ENCODE data around the gene CDIP1. TPM values are rescaled to one million over a fixed set of nuclear protein-coding genes. Genes with fewer than 3 reads are reported as not detected.
A peak's percentile ranks its signal among the peaks of the same experiment; 100 is the strongest.

Gene CDIP1
- total and polyA plus RNA-seq, 2 of the 8 experiments (the other 6 are each of a cell fraction or from before 2014, with no cell fraction given) = 56.6 to 76.3 TPM

DNA sequence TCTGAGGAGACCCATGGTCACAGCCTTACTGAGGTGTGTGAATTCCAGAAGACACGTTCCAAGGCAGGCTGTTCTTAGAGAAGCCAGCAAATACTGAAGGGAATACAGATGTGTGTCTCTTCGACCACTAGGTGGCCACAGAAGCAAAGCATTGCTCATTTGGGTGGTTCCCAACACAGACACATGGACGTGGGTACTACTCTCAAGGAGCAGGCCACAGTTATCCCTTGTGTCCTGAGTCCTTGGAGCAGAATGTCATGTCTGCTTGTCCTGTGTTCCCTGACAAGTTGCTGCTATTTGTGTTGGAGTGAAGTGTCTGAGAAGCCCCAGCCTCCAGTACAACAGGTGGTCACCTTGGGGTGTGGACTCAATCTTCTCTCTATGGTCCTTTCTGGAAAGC is 32.1 kb downstream of the CDIP1 start:
- peak; percentile 93 for FAIRE-seq
- H3K14ac ChIP-seq (ENCODE audit: insufficient read length) = no peak overlapping the region

More for the DNA sequence above, 32.1 kb downstream of the CDIP1 start:
- no peak overlapping the region for H3K56ac ChIP-seq (replicated peaks; ENCODE audit: insufficient read length, low read depth, low read length)
- POLR2A ChIA-PET (ENCODE audit: partially characterized antibody) = interaction anchor here (1.1 to 3.0 kb wide), 3 partner anchors 54 to 108 kb away, joined by 3 to 14 read pairs (median 4); partner anchors contain the start of gene UBALD1
- H4K91ac ChIP-seq (replicated peaks; ENCODE audit: insufficient read length, low read length) = no peak overlapping the region
- no peaks in the 10 kb centered on the region for H3K79me2 ChIP-seq (ENCODE audit: control insufficient read depth in 1 of 2, insufficient read depth in 2 of 2, low read length in 2 of 2)
- no peak overlapping the region for H3K9ac ChIP-seq (replicated peaks in 1 of 4; ENCODE audit: extremely low read depth in 1 of 4, low read depth in 3 of 4, low read length in 3 of 4)
- H3K23me2 ChIP-seq (ENCODE audit: low read depth, low read length) = no peaks in the 10 kb centered on the region
- H3K36me3 ChIP-seq (ENCODE audit: control insufficient read depth in 2 of 4, insufficient read depth in 4 of 4, low read length in 3 of 4) = peaks cover 4 to 18% (median 8%) of the 10 kb centered on the region in 4 experiments; a peak in 4 of 8 replicates
- no peak overlapping the region for H2BK20ac ChIP-seq (ENCODE audit: low read length)
- H4K20me1 ChIP-seq (replicated peaks in 1 of 2; ENCODE audit: control insufficient read depth in 1 of 2, insufficient read depth in 2 of 2, low read length in 2 of 2) = peaks cover 2 to 8% of the 10 kb centered on the region in 2 experiments
- no peak overlapping the region for H3K27ac ChIP-seq (ENCODE audit: low read depth, low read length)
- no peak overlapping the region for H2BK12ac ChIP-seq (ENCODE audit: low read depth, low read length)
- H4K5ac ChIP-seq (ENCODE audit: insufficient read length, low read depth, low read length) = no peak overlapping the region
- H3K79me1 ChIP-seq (ENCODE audit: low read depth, low read length) = no peaks in the 10 kb centered on the region; the same call in 1 of the 2 replicates
- no peak overlapping the region for H2AFZ ChIP-seq (ENCODE audit: low read length)
- no peak overlapping the region for H3K4ac ChIP-seq (replicated peaks; ENCODE audit: insufficient read length, low read depth, low read length)
- no peak overlapping the region for H2BK120ac ChIP-seq (replicated peaks; ENCODE audit: low read depth, low read length)
- H3K4me2 ChIP-seq (ENCODE audit: insufficient read depth in 1 of 2, low read depth in 2 of 2, low read length in 2 of 2) = no peak overlapping the region
- no peak overlapping the region for H4K8ac ChIP-seq (ENCODE audit: extremely low read depth, insufficient read depth, low read length)
- WGBS, 2 experiments (ENCODE audit: extremely low coverage in 1 of 2, insufficient coverage in 1 of 2, insufficient read length in 1 of 2, insufficient replicate concordance in 2 of 2, low coverage in 1 of 2, low lambda C conversion rate in 2 of 2, missing lambda C conversion rate in 1 of 2) = 44% methylated on average over 3 of the region's 3 CpGs; no CpG with 5 or more reads in 1 of the 2 experiments
- H3K23ac ChIP-seq (ENCODE audit: insufficient read length) = no peak overlapping the region
- TF ChIP-seq NANOG (IDR thresholded peaks at IDR 0.05; ENCODE audit: insufficient read depth, low read depth, low read length, poor library complexity, severe bottlenecking) (no peak), RAD21 (IDR thresholded peaks at IDR 0.05 in 1 of 2, conservative IDR thresholded peaks at IDR 0.05 in 1 of 2; ENCODE audit: low read depth in 2 of 2, low read length in 2 of 2) (peak; percentile 93), MAX (IDR thresholded peaks at IDR 0.05) (peak; percentile 40; the same call in 1 of the 2 replicates), SIRT6 (IDR thresholded peaks at IDR 0.05; ENCODE audit: low read length) (no peak), RNF2 (IDR thresholded peaks at IDR 0.05; ENCODE audit: borderline replicate concordance, low read depth, low read length, missing control alignments, poor library complexity, severe bottlenecking) (no peak)
- TF ChIP-seq, protein P1, sequence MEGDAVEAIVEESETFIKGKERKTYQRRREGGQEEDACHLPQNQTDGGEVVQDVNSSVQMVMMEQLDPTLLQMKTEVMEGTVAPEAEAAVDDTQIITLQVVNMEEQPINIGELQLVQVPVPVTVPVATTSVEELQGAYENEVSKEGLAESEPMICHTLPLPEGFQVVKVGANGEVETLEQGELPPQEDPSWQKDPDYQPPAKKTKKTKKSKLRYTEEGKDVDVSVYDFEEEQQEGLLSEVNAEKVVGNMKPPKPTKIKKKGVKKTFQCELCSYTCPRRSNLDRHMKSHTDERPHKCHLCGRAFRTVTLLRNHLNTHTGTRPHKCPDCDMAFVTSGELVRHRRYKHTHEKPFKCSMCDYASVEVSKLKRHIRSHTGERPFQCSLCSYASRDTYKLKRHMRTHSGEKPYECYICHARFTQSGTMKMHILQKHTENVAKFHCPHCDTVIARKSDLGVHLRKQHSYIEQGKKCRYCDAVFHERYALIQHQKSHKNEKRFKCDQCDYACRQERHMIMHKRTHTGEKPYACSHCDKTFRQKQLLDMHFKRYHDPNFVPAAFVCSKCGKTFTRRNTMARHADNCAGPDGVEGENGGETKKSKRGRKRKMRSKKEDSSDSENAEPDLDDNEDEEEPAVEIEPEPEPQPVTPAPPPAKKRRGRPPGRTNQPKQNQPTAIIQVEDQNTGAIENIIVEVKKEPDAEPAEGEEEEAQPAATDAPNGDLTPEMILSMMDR (IDR thresholded peaks at IDR 0.05; ENCODE audit: control extremely low read depth in 1 of 3, insufficient read depth in 1 of 3, low read depth in 1 of 3, low read length in 3 of 3) = peak; percentile 53 to 99 (median 81)
- H3K18ac ChIP-seq (ENCODE audit: extremely low read depth, low read length) = no peak overlapping the region
- H3K9me3 ChIP-seq (ENCODE audit: insufficient read depth in 2 of 2, low read depth in 1 of 2, low read length in 1 of 2) = no peaks in the 10 kb centered on the region
- peak in 1 of 2 experiments; percentile 56 for DNase-seq (ENCODE audit: low read depth in 1 of 2, low spot score in 2 of 2)
- H3K4me3 ChIP-seq (ENCODE audit: extremely low read depth in 1 of 4, insufficient read depth in 2 of 4, low read depth in 3 of 4, low read length in 4 of 4) = no peak overlapping the region
- H3K4me1 ChIP-seq (replicated peaks in 1 of 4; ENCODE audit: control insufficient read depth in 3 of 4, insufficient read depth in 4 of 4, low read length in 3 of 4) = peaks cover 0 to 2% (median 0%) of the 10 kb centered on the region in 4 experiments; a peak in 2 of 7 replicates
- CTCF ChIA-PET (ENCODE audit: partially characterized antibody) = interaction anchor here (0.9 to 35.4 kb wide), 28 partner anchors 8 to 284 kb away, joined by 3 to 968 read pairs (median 8); partner anchors contain the start of genes C16orf96, CDIP1, HMOX2 and MGRN1
- H3K27me3 ChIP-seq (replicated peaks in 1 of 4; ENCODE audit: control insufficient read depth in 3 of 4, extremely low read depth in 1 of 4, insufficient read depth in 3 of 4, low read length in 3 of 4) = no peaks in the 10 kb centered on the region
- no peak overlapping the region for H2BK15ac ChIP-seq (ENCODE audit: low read length)
- H2AK5ac ChIP-seq (ENCODE audit: low read depth, low read length) = no peak overlapping the region
- H2BK5ac ChIP-seq (ENCODE audit: low read depth, low read length) = no peak overlapping the region

All from H1 (cell line).